Measurements from ENCODE around the gene PPTC7. TPM values are rescaled to one million over a fixed set of nuclear protein-coding genes. Genes with fewer than 3 reads are reported as not detected.
A peak's percentile ranks its signal among the peaks of the same experiment; 100 is the strongest.
"Not testable (repeated sequence)": the region's sequence is repeated elsewhere in the genome, so short reads cannot be mapped to it uniquely, and the experiment has no call there.

PPTC7 gene
- total RNA-seq, 2 experiments from 2014 or later = 53.8 to 54.8 TPM

GRCh38 chr12:110530511-110530910 lies 52.6 kb downstream of the PPTC7 start:
- Histone ChIP-seq H3K36me3 (ENCODE audit: insufficient read depth, low read length) (peaks cover 37% of the 10 kb centered on the region), H3K9me3 (ENCODE audit: control insufficient read depth in 1 of 2, insufficient read depth in 1 of 2, low read length in 2 of 2) (no peaks in the 10 kb centered on the region), H3K4me3 (ENCODE audit: low read length) (no peak overlapping the region), H3K27ac (ENCODE audit: low read depth in 1 of 2, low read length in 2 of 2) (no peak overlapping the region), H3K4me1 (ENCODE audit: insufficient read depth, low read length) (no peaks in the 10 kb centered on the region), H3K27me3 (ENCODE audit: control insufficient read depth in 1 of 2, insufficient read depth in 2 of 2, low read length in 2 of 2) (no peaks in the 10 kb centered on the region)
- Mint-ChIP-seq H3K4me3 (no peak overlapping the region), H3K27ac (no peak overlapping the region), H3K27me3 (no peaks in the 10 kb centered on the region), H3K4me1 (ENCODE audit: low read depth) (peaks cover 5% of the 10 kb centered on the region), H3K9me3 (no peaks in the 10 kb centered on the region), H3K36me3 (ENCODE audit: low read depth) (peaks cover 49% of the 10 kb centered on the region)
- ChIA-PET POLR2A (no interaction called here), CTCF (interaction anchor here (1.3 kb wide), 1 partner anchor 70 kb away, joined by 3 read pairs; no protein-coding TSS in a partner anchor)
- TF ChIP-seq, protein P1, sequence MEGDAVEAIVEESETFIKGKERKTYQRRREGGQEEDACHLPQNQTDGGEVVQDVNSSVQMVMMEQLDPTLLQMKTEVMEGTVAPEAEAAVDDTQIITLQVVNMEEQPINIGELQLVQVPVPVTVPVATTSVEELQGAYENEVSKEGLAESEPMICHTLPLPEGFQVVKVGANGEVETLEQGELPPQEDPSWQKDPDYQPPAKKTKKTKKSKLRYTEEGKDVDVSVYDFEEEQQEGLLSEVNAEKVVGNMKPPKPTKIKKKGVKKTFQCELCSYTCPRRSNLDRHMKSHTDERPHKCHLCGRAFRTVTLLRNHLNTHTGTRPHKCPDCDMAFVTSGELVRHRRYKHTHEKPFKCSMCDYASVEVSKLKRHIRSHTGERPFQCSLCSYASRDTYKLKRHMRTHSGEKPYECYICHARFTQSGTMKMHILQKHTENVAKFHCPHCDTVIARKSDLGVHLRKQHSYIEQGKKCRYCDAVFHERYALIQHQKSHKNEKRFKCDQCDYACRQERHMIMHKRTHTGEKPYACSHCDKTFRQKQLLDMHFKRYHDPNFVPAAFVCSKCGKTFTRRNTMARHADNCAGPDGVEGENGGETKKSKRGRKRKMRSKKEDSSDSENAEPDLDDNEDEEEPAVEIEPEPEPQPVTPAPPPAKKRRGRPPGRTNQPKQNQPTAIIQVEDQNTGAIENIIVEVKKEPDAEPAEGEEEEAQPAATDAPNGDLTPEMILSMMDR (IDR thresholded peaks at IDR 0.05) = no peak
- no peak for DNase-seq
- no peak for ATAC-seq (ENCODE audit: poor library complexity)
- intact Hi-C loops (cut with DNase I, micrococcal nuclease) = no loop called here

- no peaks in the 10 kb centered on the region for H3K27me3 Mint-ChIP-seq
- no peaks in the 10 kb centered on the region for H3K9me3 Mint-ChIP-seq
- no peak overlapping the region for H3K27ac ChIP-seq (ENCODE audit: low read depth in 1 of 2, low read length in 2 of 2)
- no peak overlapping the region for H3K4me3 Mint-ChIP-seq
- no peak overlapping the region for H3K4me3 ChIP-seq (ENCODE audit: low read length)
- ATAC-seq (ENCODE audit: poor library complexity) (no peak), DNase-seq (no peak)
- peaks cover 29% of the 10 kb centered on the region for H3K36me3 Mint-ChIP-seq (ENCODE audit: low read depth)
- intact Hi-C loops (cut with DNase I, micrococcal nuclease) = no loop called here
- peaks cover 22% of the 10 kb centered on the region for H3K36me3 ChIP-seq (ENCODE audit: insufficient read depth, low read length)
- no peaks in the 10 kb centered on the region for H3K27me3 ChIP-seq (ENCODE audit: control insufficient read depth in 1 of 2, insufficient read depth in 2 of 2, low read length in 2 of 2)
- ChIA-PET CTCF (interaction anchor here (0.9 to 1.1 kb wide), 2 partner anchors 15 to 25 kb away, joined by 3 read pairs; no protein-coding TSS in a partner anchor), POLR2A (interaction anchor here (0.9 to 1.7 kb wide), 2 partner anchors 39 to 60 kb away, joined by 3 to 5 read pairs; partner anchors contain the start of genes FAM216A and GPN3)
- no peaks in the 10 kb centered on the region for H3K9me3 ChIP-seq (ENCODE audit: control insufficient read depth in 1 of 2, insufficient read depth in 1 of 2, low read length in 2 of 2)
- TF ChIP-seq, protein P1 (IDR thresholded peaks at IDR 0.05) = no peak
- H3K4me1 Mint-ChIP-seq (ENCODE audit: low read depth) = peaks cover 5% of the 10 kb centered on the region
- H3K4me1 ChIP-seq (ENCODE audit: insufficient read depth, low read length) = no peaks in the 10 kb centered on the region
- no peak overlapping the region for H3K27ac Mint-ChIP-seq
Observed at GRCh38 chr12:110528277-110528839, 54.8 kb downstream of the PPTC7 start.

- intact Hi-C loops (cut with DNase I, micrococcal nuclease) = not testable (repeated sequence)
Observed at GRCh38 chr12:110520876-110521712, 62.0 kb downstream of the PPTC7 start.

DNA sequence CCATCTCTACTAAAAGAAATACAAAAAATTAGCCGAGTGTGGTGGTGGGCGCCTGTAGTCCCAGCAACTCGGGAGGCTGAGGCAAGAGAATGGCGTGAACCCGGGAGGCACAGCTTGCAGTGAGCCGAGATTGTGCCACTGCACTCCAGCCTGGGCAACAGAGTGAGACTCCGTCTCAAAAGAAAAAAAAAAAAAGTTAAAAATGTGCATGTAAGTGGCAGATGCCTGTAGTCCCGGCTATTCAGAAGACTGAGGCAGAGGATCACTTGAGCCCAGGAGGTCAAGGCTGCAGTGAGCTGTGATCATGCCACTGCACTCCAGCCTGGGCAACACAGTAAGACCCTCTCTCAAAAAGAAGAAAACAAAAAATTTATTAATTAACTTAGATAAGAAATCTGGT lies 65.1 kb downstream of the PPTC7 start:
- H3K27ac Mint-ChIP-seq; H3K9me3 Mint-ChIP-seq; ATAC-seq (ENCODE audit: poor library complexity); H3K27ac ChIP-seq (ENCODE audit: low read depth in 1 of 2, low read length in 2 of 2); H3K4me1 ChIP-seq (ENCODE audit: insufficient read depth, low read length); DNase-seq; H3K36me3 ChIP-seq (ENCODE audit: insufficient read depth, low read length); H3K9me3 ChIP-seq (ENCODE audit: control insufficient read depth in 1 of 2, insufficient read depth in 1 of 2, low read length in 2 of 2); H3K4me1 Mint-ChIP-seq (ENCODE audit: low read depth); H3K4me3 ChIP-seq (ENCODE audit: low read length); intact Hi-C loops (cut with DNase I, micrococcal nuclease); H3K36me3 Mint-ChIP-seq (ENCODE audit: low read depth); H3K4me3 Mint-ChIP-seq; H3K27me3 Mint-ChIP-seq; H3K27me3 ChIP-seq (ENCODE audit: control insufficient read depth in 1 of 2, insufficient read depth in 2 of 2, low read length in 2 of 2): not testable (repeated sequence)
- POLR2A ChIA-PET = interaction anchor here (0.6 to 1.2 kb wide), 2 partner anchors 17 to 217 kb away, joined by 3 read pairs; no protein-coding TSS in a partner anchor
- CTCF ChIA-PET = interaction anchor here (1.1 kb wide), 1 partner anchor 49 kb away, joined by 3 read pairs; the partner anchor contains the start of gene FAM216A

More at GRCh38 chr12:110520876-110521712, 62.0 kb downstream of the PPTC7 start:
- H3K9me3 Mint-ChIP-seq; H3K4me1 ChIP-seq (ENCODE audit: insufficient read depth, low read length); H3K4me3 Mint-ChIP-seq; H3K9me3 ChIP-seq (ENCODE audit: control insufficient read depth in 1 of 2, insufficient read depth in 1 of 2, low read length in 2 of 2); H3K27me3 Mint-ChIP-seq; H3K27ac ChIP-seq (ENCODE audit: low read depth in 1 of 2, low read length in 2 of 2); H3K27ac Mint-ChIP-seq; H3K36me3 Mint-ChIP-seq (ENCODE audit: low read depth); H3K4me1 Mint-ChIP-seq (ENCODE audit: low read depth); H3K4me3 ChIP-seq (ENCODE audit: low read length); H3K36me3 ChIP-seq (ENCODE audit: insufficient read depth, low read length); H3K27me3 ChIP-seq (ENCODE audit: control insufficient read depth in 1 of 2, insufficient read depth in 2 of 2, low read length in 2 of 2): not testable (repeated sequence)
- DNase-seq (peak in 1 of 14 experiments; percentile 11), ATAC-seq (ENCODE audit: poor library complexity) (peak; percentile 41)
- ChIA-PET CTCF (interaction anchor here (0.6 to 1.3 kb wide), 2 partner anchors 52 to 892 kb away, joined by 3 read pairs; partner anchors contain the start of gene FAM216A), POLR2A (interaction anchor here (1.3 kb wide), 1 partner anchor 53 kb away, joined by 4 read pairs; the partner anchor contains the start of genes FAM216A and GPN3)

Measured in CD4-positive, alpha-beta T cell (primary cell).